ENCODE data around the gene TMEM50A. TPM values are rescaled to one million over a fixed set of nuclear protein-coding genes. Genes with fewer than 3 reads are reported as not detected.
"Not testable (repeated sequence)": the region's sequence is repeated elsewhere in the genome, so short reads cannot be mapped to it uniquely, and the experiment has no call there.

The TMEM50A gene
- 68.8 TPM for total RNA-seq

- intact Hi-C loops (cut with DNase I), result no loop called here
- Histone ChIP-seq H3K27ac (peak within 1 kb of the TSS; percentile 98), H3K4me3 (peak within 1 kb of the TSS; percentile 80 to 95), H3K9me3 (no peaks in the 10 kb centered on the region), H3K36me3 (peaks cover 0 to 6% of the 10 kb centered on the region in 2 donors), H3K27me3 (no peaks in the 10 kb centered on the region), H3K4me1 (peaks cover 37% of the 10 kb centered on the region)
- TF ChIP-seq POLR2A (IDR thresholded peaks at IDR 0.05) (peak in 1 of 2 donors; percentile 82), POLR2AphosphoS5 (IDR thresholded peaks at IDR 0.05; ENCODE audit: insufficient read depth in 1 of 2, low read depth in 1 of 2) (peak; percentile 91 to 96)
- TF ChIP-seq, protein P1, sequence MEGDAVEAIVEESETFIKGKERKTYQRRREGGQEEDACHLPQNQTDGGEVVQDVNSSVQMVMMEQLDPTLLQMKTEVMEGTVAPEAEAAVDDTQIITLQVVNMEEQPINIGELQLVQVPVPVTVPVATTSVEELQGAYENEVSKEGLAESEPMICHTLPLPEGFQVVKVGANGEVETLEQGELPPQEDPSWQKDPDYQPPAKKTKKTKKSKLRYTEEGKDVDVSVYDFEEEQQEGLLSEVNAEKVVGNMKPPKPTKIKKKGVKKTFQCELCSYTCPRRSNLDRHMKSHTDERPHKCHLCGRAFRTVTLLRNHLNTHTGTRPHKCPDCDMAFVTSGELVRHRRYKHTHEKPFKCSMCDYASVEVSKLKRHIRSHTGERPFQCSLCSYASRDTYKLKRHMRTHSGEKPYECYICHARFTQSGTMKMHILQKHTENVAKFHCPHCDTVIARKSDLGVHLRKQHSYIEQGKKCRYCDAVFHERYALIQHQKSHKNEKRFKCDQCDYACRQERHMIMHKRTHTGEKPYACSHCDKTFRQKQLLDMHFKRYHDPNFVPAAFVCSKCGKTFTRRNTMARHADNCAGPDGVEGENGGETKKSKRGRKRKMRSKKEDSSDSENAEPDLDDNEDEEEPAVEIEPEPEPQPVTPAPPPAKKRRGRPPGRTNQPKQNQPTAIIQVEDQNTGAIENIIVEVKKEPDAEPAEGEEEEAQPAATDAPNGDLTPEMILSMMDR (IDR thresholded peaks at IDR 0.05), result peak in 1 of 3 experiments; percentile 5
- DNase-seq (ENCODE audit: extremely low spot score in 2 of 2), result peak in 1 of 2 donors; percentile 90
These were observed at the start of gene TMEM50A for GRCh38 chr1:25338188-25338981. Gene TMEM50A, plus strand, starts transcription at chr1:25338334. Its CDS starts 2,153 bp downstream, at chr1:25340487.

DNA sequence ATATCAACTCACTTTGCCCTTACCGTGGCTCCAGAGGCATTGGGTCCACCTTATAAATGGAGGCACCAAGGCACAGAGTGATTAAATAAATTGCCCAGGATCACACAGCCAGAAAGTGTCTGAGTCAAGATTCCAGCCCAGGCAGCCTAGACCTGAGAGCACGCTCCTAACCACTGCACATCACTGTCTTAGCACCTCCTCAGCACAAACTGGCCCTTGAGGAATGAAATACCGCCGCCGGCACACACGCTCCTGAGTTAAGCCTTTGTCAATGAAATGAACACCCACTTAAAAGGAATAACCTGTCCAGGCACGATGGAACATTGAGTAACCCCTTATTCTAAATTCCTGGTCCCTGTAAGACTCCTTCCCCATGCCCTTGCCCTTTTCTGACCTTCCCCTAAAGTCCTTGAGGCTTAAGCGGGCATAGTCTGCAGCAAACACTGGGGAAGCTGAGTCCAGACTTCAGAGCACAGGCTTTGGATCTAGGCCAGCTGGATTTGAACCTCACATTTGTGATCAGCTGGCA lies 49.5 kb upstream of the TMEM50A start:
- intact Hi-C loops (cut with DNase I); H3K27ac ChIP-seq; DNase-seq (ENCODE audit: extremely low spot score in 2 of 2); H3K9me3 ChIP-seq; H3K4me1 ChIP-seq; H3K27me3 ChIP-seq; H3K36me3 ChIP-seq; H3K4me3 ChIP-seq: not testable (repeated sequence)

DNA sequence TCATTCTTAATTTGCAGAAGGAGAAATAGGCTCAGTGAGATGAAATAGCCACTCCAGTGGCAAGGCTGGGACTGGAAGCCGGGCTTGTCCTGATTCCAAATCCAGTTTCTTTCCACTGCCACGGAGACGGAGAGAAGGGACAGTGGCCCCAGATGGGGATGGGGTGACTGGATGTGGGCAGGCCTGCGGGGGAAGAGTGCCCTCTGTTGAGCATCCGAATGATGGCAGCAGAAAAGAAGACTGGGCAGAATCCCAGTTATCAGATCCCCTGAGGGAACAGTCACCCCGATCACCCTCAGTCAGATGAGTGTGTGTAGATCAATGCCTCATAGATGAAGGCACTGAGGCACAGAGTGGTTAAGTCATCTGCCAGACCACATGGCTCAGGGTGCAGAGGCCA lies 48.1 kb upstream of the TMEM50A start:
- H3K27ac ChIP-seq; H3K4me1 ChIP-seq; H3K27me3 ChIP-seq; DNase-seq (ENCODE audit: extremely low spot score in 2 of 2); intact Hi-C loops (cut with DNase I); H3K4me3 ChIP-seq; H3K9me3 ChIP-seq; H3K36me3 ChIP-seq: not testable (repeated sequence)

- H3K4me1 ChIP-seq; H3K9me3 ChIP-seq; H3K27me3 ChIP-seq; H3K27ac ChIP-seq; intact Hi-C loops (cut with DNase I); DNase-seq (ENCODE audit: extremely low spot score in 2 of 2); H3K36me3 ChIP-seq; H3K4me3 ChIP-seq: not testable (repeated sequence)
These were observed 44.7 kb upstream of the TMEM50A start for GRCh38 chr1:25293426-25293825.

DNA sequence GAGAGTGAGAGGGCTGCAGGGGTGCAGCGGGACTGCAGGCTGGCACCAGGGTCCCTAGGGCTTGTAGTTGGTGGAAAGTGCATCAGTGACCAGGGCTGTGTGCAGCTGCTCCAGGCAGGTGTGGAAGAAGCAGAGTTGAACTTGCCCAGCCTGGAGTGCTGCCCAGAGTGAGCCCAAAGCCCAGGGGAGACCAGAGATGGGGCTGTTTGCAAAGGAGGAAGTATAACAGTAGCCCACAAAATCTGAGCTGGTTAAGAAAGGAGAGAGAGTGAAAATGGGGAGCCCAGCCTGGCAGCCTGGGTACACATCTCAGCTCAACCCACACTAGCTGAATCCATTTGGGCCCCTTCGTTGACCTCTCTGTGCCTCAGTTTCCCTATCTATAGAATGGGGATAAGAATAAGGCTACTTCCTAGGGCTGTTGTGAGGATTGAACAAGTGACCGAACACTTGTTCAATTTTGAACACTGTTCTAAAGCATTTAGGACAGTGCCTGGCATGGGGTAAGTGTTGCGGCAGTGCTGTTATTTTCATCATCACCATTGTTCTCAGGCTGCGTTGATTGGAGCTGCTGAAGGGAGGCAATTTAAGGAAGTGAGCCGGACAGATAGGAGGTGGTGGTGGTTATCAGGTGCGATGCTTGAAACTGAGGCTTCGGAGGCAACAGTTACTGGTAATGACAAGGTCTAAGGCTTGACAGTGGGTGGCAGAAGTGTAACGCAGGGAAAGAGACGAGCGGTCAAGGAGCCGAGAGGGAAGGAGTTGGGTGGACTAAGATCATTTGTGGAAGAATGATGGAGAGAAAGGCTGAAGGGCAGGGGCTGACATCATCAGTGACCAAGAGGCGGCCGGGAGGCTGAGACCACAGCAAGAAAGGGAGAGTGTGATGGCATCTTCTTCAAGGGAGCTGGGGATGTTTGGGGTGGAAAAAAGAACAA lies 43.0 kb upstream of the TMEM50A start:
- H3K27ac ChIP-seq; H3K9me3 ChIP-seq; DNase-seq (ENCODE audit: extremely low spot score in 2 of 2); intact Hi-C loops (cut with DNase I); H3K27me3 ChIP-seq; H3K4me3 ChIP-seq; H3K36me3 ChIP-seq; H3K4me1 ChIP-seq: not testable (repeated sequence)

- H3K27ac ChIP-seq; DNase-seq (ENCODE audit: extremely low spot score in 2 of 2); intact Hi-C loops (cut with DNase I): not testable (repeated sequence)
These were observed 41.6 kb upstream of the TMEM50A start for GRCh38 chr1:25296501-25296900.

GRCh38 chr1:25300729-25301128 lies 37.4 kb upstream of the TMEM50A start:
- DNase-seq (ENCODE audit: extremely low spot score in 2 of 2); intact Hi-C loops (cut with DNase I); H3K27ac ChIP-seq; H3K9me3 ChIP-seq; H3K4me1 ChIP-seq; H3K27me3 ChIP-seq; H3K36me3 ChIP-seq; H3K4me3 ChIP-seq: not testable (repeated sequence)

More at GRCh38 chr1:25296501-25296900, 41.6 kb upstream of the TMEM50A start:
- H3K9me3 ChIP-seq, H3K4me3 ChIP-seq, H3K27me3 ChIP-seq, H3K36me3 ChIP-seq, H3K4me1 ChIP-seq: not testable (repeated sequence)

GRCh38 chr1:25302330-25302729 lies 35.8 kb upstream of the TMEM50A start:
- intact Hi-C loops (cut with DNase I); H3K9me3 ChIP-seq; H3K4me3 ChIP-seq; H3K27ac ChIP-seq; H3K27me3 ChIP-seq; H3K36me3 ChIP-seq; H3K4me1 ChIP-seq; DNase-seq (ENCODE audit: extremely low spot score in 2 of 2): not testable (repeated sequence)

DNA sequence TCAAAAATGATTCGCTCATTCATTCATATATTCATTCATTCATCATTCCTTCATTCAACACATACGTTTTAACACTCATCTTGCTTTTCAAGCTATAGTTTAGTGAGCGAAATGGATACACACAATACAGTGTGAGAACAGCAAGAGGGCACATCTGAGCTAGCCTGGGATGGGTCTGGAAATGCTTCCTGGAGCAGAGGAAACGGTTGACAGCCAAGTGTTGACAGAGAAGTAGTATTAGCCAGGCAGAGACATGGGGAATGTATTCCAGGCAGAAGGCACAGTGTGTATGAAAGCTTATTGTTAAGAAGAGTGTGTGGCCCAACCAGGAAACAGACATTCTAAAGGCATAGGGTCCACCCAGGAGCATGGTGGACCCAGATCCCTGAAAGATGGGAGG lies 33.2 kb upstream of the TMEM50A start:
- H3K36me3 ChIP-seq; DNase-seq (ENCODE audit: extremely low spot score in 2 of 2); H3K27ac ChIP-seq; intact Hi-C loops (cut with DNase I); H3K4me3 ChIP-seq; H3K27me3 ChIP-seq; H3K4me1 ChIP-seq; H3K9me3 ChIP-seq: not testable (repeated sequence)

DNA sequence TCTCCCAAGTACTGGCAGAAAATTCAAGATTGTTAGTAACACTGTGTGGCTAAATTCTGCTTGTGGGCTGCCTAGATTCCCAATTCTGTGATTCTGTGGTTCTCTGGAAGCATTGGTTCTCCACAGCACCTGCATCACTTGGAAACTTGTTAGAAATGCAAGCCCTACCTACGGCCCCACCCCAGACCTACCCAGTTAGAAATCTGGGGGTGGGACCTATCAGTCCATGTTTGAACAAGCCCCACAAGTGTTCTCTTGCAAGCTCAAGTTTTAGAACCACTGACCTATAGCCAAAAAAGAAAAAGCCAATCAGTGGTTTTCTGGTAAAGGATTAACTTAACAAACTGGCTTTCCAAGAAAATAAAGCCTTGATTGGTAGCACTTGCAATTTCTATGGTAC lies 30.0 kb upstream of the TMEM50A start:
- DNase-seq (ENCODE audit: extremely low spot score in 2 of 2); H3K27me3 ChIP-seq; H3K9me3 ChIP-seq; H3K36me3 ChIP-seq; H3K4me3 ChIP-seq; intact Hi-C loops (cut with DNase I); H3K4me1 ChIP-seq; H3K27ac ChIP-seq: not testable (repeated sequence)

GRCh38 chr1:25309085-25309484 lies 29.0 kb upstream of the TMEM50A start:
- H3K36me3 ChIP-seq; H3K27ac ChIP-seq; H3K9me3 ChIP-seq; H3K27me3 ChIP-seq; DNase-seq (ENCODE audit: extremely low spot score in 2 of 2); H3K4me3 ChIP-seq; H3K4me1 ChIP-seq; intact Hi-C loops (cut with DNase I): not testable (repeated sequence)

GRCh38 chr1:25309486-25309885 lies 28.6 kb upstream of the TMEM50A start:
- H3K36me3 ChIP-seq; H3K4me3 ChIP-seq; intact Hi-C loops (cut with DNase I); H3K27ac ChIP-seq; H3K27me3 ChIP-seq; DNase-seq (ENCODE audit: extremely low spot score in 2 of 2); H3K4me1 ChIP-seq; H3K9me3 ChIP-seq: not testable (repeated sequence)

All from vagina (tissue), 2 donors.